H1 (cell line): Measurements from ENCODE around the gene SPATA13. TPM values are rescaled to one million over a fixed set of nuclear protein-coding genes. Genes with fewer than 3 reads are reported as not detected.

Experiments
- CTCF ChIA-PET: fragments of 300-600 bp; sonication (Branson Sonifier 250); formaldehyde crosslinking; loops from one replicate; lab custom pipeline; 2021; ENCODE audit not compliant: partially characterized antibody; lab: Charles Lee
- POLR2A ChIA-PET: fragments of 300-600 bp; sonication (Branson Sonifier 250); formaldehyde crosslinking; loops from one replicate; lab custom pipeline; 2021; ENCODE audit warnings: inconsistent platforms; ENCODE audit not compliant: partially characterized antibody; lab: Charles Lee
- DNase-seq, 2 experiments: peaks; one replicate each; pipeline versions ENCODE4 v3.0.0 to v3.0.0-alpha.2; 2010 to 2022; ENCODE audit warnings: low spot score in 2 of 2, low read depth in 1 of 2, mixed read lengths in 1 of 2
- FAIRE-seq: peaks from 2 replicates; lab custom pipeline; 2011; peaks lifted over from hg19 to GRCh38; lab: Jason Lieb, UNC
- H2AFZ ChIP-seq: 2 replicates; pipeline ENCODE4 v1.8.1; 2012; ENCODE audit warnings: low read length, inconsistent platforms
- H2AK5ac ChIP-seq: 2 replicates; pipeline ENCODE4 v1.6.1; 2013; ENCODE audit warnings: low read depth, low read length
- H2BK120ac ChIP-seq: replicated peaks from 2 replicates; pipeline ENCODE3; 2013; ENCODE audit warnings: low read depth, low read length, inconsistent platforms
- H2BK12ac ChIP-seq: 2 replicates; pipeline ENCODE4 v1.6.1; 2013; ENCODE audit warnings: low read depth, low read length
- H2BK15ac ChIP-seq: 2 replicates; pipeline ENCODE4 v1.6.1; 2013; ENCODE audit warnings: low read length
- H2BK20ac ChIP-seq: 2 replicates; pipeline ENCODE4 v1.6.1; 2013; ENCODE audit warnings: low read length
- H2BK5ac ChIP-seq: 2 replicates; pipeline ENCODE4 v1.6.1; 2013; ENCODE audit warnings: low read depth, low read length
- H3K14ac ChIP-seq: 2 replicates; pipeline ENCODE4 v1.6.1; 2013; ENCODE audit warnings: inconsistent platforms; ENCODE audit not compliant: insufficient read length
- H3K18ac ChIP-seq: 2 replicates; pipeline ENCODE4 v1.6.1; 2013; ENCODE audit warnings: low read length; ENCODE audit errors: extremely low read depth
- H3K23ac ChIP-seq: 2 replicates; pipeline ENCODE4 v1.6.1; 2013; ENCODE audit warnings: inconsistent platforms; ENCODE audit not compliant: insufficient read length
- H3K23me2 ChIP-seq: 2 replicates; pipeline ENCODE4 v1.6.1; 2013; ENCODE audit warnings: low read depth, low read length
- H3K27ac ChIP-seq: 2 replicates; pipeline ENCODE4 v1.6.1; 2011; ENCODE audit warnings: low read depth, low read length, inconsistent platforms
- H3K27me3 ChIP-seq, 4 experiments: replicated peaks in 1 of 4; 1 replicate in 1 of 4; 2 replicates in 3 of 4; pipeline versions ENCODE4 v1.6.1 to v1.8.1; 2011 to 2013; ENCODE audit warnings: low read length in 3 of 4, mild to moderate bottlenecking in 3 of 4, inconsistent platforms in 2 of 4, mixed read lengths in 2 of 4, moderate library complexity in 1 of 4; ENCODE audit not compliant: control insufficient read depth in 3 of 4, insufficient read depth in 3 of 4; ENCODE audit errors: extremely low read depth in 1 of 4
- H3K36me3 ChIP-seq, 4 experiments: 2 replicates each; pipeline versions ENCODE4 v1.6.1 to v1.8.1; 2011 to 2013; ENCODE audit warnings: mild to moderate bottlenecking in 4 of 4, low read length in 3 of 4, moderate library complexity in 2 of 4, control low read depth in 1 of 4, inconsistent platforms in 1 of 4; ENCODE audit not compliant: insufficient read depth in 4 of 4, control insufficient read depth in 2 of 4
- H3K4ac ChIP-seq: replicated peaks from 2 replicates; pipeline ENCODE3; 2013; ENCODE audit warnings: low read length, low read depth, mixed read lengths, inconsistent platforms; ENCODE audit not compliant: insufficient read length
- H3K4me1 ChIP-seq, 4 experiments: replicated peaks in 1 of 4; 1 replicate in 1 of 4; 2 replicates in 3 of 4; pipeline versions ENCODE4 v1.6.1 to v1.8.1; 2011 to 2013; ENCODE audit warnings: low read length in 3 of 4, inconsistent platforms in 2 of 4, mixed read lengths in 1 of 4; ENCODE audit not compliant: insufficient read depth in 4 of 4, control insufficient read depth in 3 of 4
- H3K4me2 ChIP-seq, 2 experiments: 2 replicates each; pipeline versions ENCODE4 v1.6.1 to v1.8.1; 2011 to 2013; ENCODE audit warnings: low read depth in 2 of 2, low read length in 2 of 2, control low read depth in 1 of 2, inconsistent platforms in 1 of 2, mild to moderate bottlenecking in 1 of 2; ENCODE audit not compliant: insufficient read depth in 1 of 2
- H3K4me3 ChIP-seq, 4 experiments: fragments of 200-600, 300-600 bp in 1 of 4; sonication (generic), shearing (Covaris generic), sonication (Bioruptor Twin) in 1 of 4; 2 replicates each; pipeline versions ENCODE4 v1.5.1 to v1.8.1; 2011 to 2016; ENCODE audit warnings: low read length in 4 of 4, low read depth in 3 of 4, control low read depth in 2 of 4, inconsistent platforms in 2 of 4, mild to moderate bottlenecking in 2 of 4, mixed read lengths in 1 of 4, moderate library complexity in 1 of 4; ENCODE audit not compliant: insufficient read depth in 2 of 4; ENCODE audit errors: extremely low read depth in 1 of 4
- H3K56ac ChIP-seq: replicated peaks from 2 replicates; pipeline ENCODE3; 2013; ENCODE audit warnings: low read depth, mild to moderate bottlenecking, mixed read lengths, low read length, inconsistent platforms; ENCODE audit not compliant: insufficient read length
- H3K79me1 ChIP-seq: 2 replicates; pipeline ENCODE4 v1.6.1; 2013; ENCODE audit warnings: low read depth, low read length, control low read depth
- H3K79me2 ChIP-seq, 2 experiments: 2 replicates each; pipeline versions ENCODE4 v1.6.1 to v1.8.1; 2012 to 2013; ENCODE audit warnings: low read length in 2 of 2, mild to moderate bottlenecking in 2 of 2, inconsistent platforms in 1 of 2; ENCODE audit not compliant: insufficient read depth in 2 of 2, control insufficient read depth in 1 of 2
- H3K9ac ChIP-seq, 4 experiments: replicated peaks in 1 of 4; 1 replicate in 1 of 4; 2 replicates in 3 of 4; pipeline versions ENCODE4 v1.6.1 to v1.8.1; 2011 to 2013; ENCODE audit warnings: low read depth in 3 of 4, low read length in 3 of 4, control low read depth in 2 of 4, mild to moderate bottlenecking in 2 of 4, moderate library complexity in 2 of 4, inconsistent platforms in 1 of 4; ENCODE audit errors: extremely low read depth in 1 of 4
- H3K9me3 ChIP-seq, 2 experiments: 2 replicates each; pipeline versions ENCODE4 v1.6.1 to v1.8.1; 2012 to 2013; ENCODE audit warnings: mild to moderate bottlenecking in 2 of 2, moderate library complexity in 2 of 2, control low read depth in 1 of 2, inconsistent platforms in 1 of 2, low read depth in 1 of 2, low read length in 1 of 2, mixed read lengths in 1 of 2; ENCODE audit not compliant: insufficient read depth in 2 of 2
- H4K20me1 ChIP-seq, 2 experiments: replicated peaks in 1 of 2; 2 replicates each; pipeline versions ENCODE3 to v1.8.1; 2011 to 2013; ENCODE audit warnings: inconsistent platforms in 2 of 2, low read length in 2 of 2, mild to moderate bottlenecking in 1 of 2; ENCODE audit not compliant: insufficient read depth in 2 of 2, control insufficient read depth in 1 of 2
- H4K5ac ChIP-seq: 2 replicates; pipeline ENCODE4 v1.6.1; 2013; ENCODE audit warnings: low read length, low read depth, mixed read lengths, inconsistent platforms; ENCODE audit not compliant: insufficient read length
- H4K8ac ChIP-seq: 2 replicates; pipeline ENCODE4 v1.8.0; 2013; ENCODE audit warnings: mild to moderate bottlenecking, moderate library complexity, low read length, inconsistent platforms; ENCODE audit not compliant: insufficient read depth; ENCODE audit errors: extremely low read depth
- H4K91ac ChIP-seq: replicated peaks from 2 replicates; pipeline ENCODE3; 2013; ENCODE audit warnings: low read length, mixed read lengths, inconsistent platforms; ENCODE audit not compliant: insufficient read length
- CBX8 ChIP-seq: fragments of 300-800, 300-1000 bp; sonication (generic); IDR thresholded peaks from 2 replicates; pipeline ENCODE4 v1.7.1; 2016; ENCODE audit warnings: low read depth, low read length, borderline replicate concordance
- CEBPB ChIP-seq: IDR thresholded peaks from 2 replicates; pipeline ENCODE4 v1.6.1; 2012; ENCODE audit warnings: low read depth, low read length
- FOSL1 ChIP-seq: IDR thresholded peaks from 2 replicates; pipeline ENCODE4 v1.6.1; 2011; ENCODE audit warnings: mild to moderate bottlenecking, low read depth, low read length, moderate library complexity; ENCODE audit not compliant: insufficient read depth
- POLR2A ChIP-seq, 2 experiments: IDR thresholded peaks; 1 replicate in 1 of 2; 2 replicates in 1 of 2; pipeline ENCODE4 v1.6.1; 2011; ENCODE audit warnings: low read depth in 2 of 2, low read length in 2 of 2, mild to moderate bottlenecking in 2 of 2; ENCODE audit errors: control extremely low read depth in 1 of 2
- WGBS, 2 experiments: shearing (Covaris generic) in 1 of 2; methylation state at CpG; one replicate each; pipeline versions ENCODE4 v1.1.6 to v1.1.7; 2013 to 2015; ENCODE audit warnings: low lambda C conversion rate in 2 of 2, mixed read lengths in 2 of 2, inconsistent platforms in 1 of 2, low coverage in 1 of 2, missing lambda C conversion rate in 1 of 2; ENCODE audit not compliant: insufficient replicate concordance in 2 of 2, insufficient coverage in 1 of 2, insufficient read length in 1 of 2; ENCODE audit errors: extremely low coverage in 1 of 2, missing lambda C conversion rate in 1 of 2; 5-methylcytosine and 5-hydroxymethylcytosine counted together
- polyA plus RNA-seq, 7 experiments: library from polyadenylated mRNA; depleted of rRNA in 3 of 7; stranded (reverse) in 5 of 7; unstranded in 2 of 7; fragments of >200 nt in 5 of 7; fragments of 200-250 nt in 2 of 7; gene quantifications; 1 replicate in 5 of 7; 2 replicates in 1 of 7; 4 replicates in 1 of 7; pipeline versions ENCODE4 v1.2.1 to v1.2.3, GENCODE V29; 2011 to 2013; ENCODE audit warnings: missing spikeins in 2 of 7, mixed read lengths in 2 of 7
- total RNA-seq: library from RNA; stranded (reverse); fragmentation: NEBNext Ultra II Directional; extraction: Animal tissue kit (Norgen Biotek cat#: 25700); gene quantifications from 2 replicates; pipeline ENCODE4 v1.2.1, GENCODE V29; 2021

The SPATA13 gene
- total and polyA plus RNA-seq, 2 of the 8 experiments (the other 6 are each of a cell fraction or from before 2014, with no cell fraction given): 12.6 to 30.9 TPM

DNA sequence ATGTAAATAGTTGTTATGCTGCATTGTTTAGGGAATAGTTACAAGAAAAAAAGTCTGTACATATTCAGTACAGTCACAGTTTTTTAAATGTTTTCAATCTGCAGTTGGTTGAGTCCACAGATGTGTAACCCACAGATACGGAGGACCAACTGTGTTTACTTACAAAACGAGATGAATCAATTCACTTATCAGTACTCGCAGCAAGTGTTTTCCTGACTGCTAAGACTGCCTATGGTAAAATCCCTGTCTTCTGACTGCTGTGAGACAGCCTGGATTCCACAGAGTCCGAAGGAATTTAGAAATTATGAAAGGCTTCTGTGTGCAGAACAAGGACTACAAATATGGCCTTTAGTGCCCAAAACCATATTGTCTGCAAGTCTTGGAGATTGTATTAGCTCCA is 103.1 kb downstream of the SPATA13 start:
- H3K14ac ChIP-seq: no peak overlapping the region
- no peak for TF ChIP-seq CBX8
- no peak for TF ChIP-seq POLR2A (IDR thresholded peaks at IDR 0.05; ENCODE audit: control extremely low read depth in 1 of 2, low read depth in 2 of 2, low read length in 2 of 2)
- TF ChIP-seq CEBPB: no peak
- TF ChIP-seq FOSL1: no peak
- TF ChIP-seq, all 59 proteins: peak for 0
- H3K18ac ChIP-seq: no peak overlapping the region
- no peak overlapping the region for H2AK5ac ChIP-seq
- no peak overlapping the region for H2BK12ac ChIP-seq
- H3K27me3 ChIP-seq: no peaks in the 10 kb centered on the region
- no peak overlapping the region for H2BK15ac ChIP-seq
- no peak for DNase-seq
- no peak overlapping the region for H3K4ac ChIP-seq
- H3K79me1 ChIP-seq: no peaks in the 10 kb centered on the region
- H3K9me3 ChIP-seq: no peaks in the 10 kb centered on the region
- H4K8ac ChIP-seq: no peak overlapping the region
- POLR2A ChIA-PET: no interaction called here
- CTCF ChIA-PET: no interaction called here
- H2BK5ac ChIP-seq: no peak overlapping the region
- H3K9ac ChIP-seq: no peak overlapping the region
- H3K23me2 ChIP-seq: no peaks in the 10 kb centered on the region
- H3K56ac ChIP-seq: no peak overlapping the region
- H4K20me1 ChIP-seq: peaks cover 0 to 1% of the 10 kb centered on the region in 2 experiments
- no peak overlapping the region for H4K5ac ChIP-seq
- WGBS, 2 experiments: 93% methylated on average over 4 of the region's 4 CpGs; no CpG with 5 or more reads in 1 of the 2 experiments
- H2AFZ ChIP-seq: no peak overlapping the region
- H2BK20ac ChIP-seq: no peak overlapping the region
- no peak overlapping the region for H2BK120ac ChIP-seq
- no peaks in the 10 kb centered on the region for H3K79me2 ChIP-seq
- H3K4me1 ChIP-seq: no peaks in the 10 kb centered on the region
- FAIRE-seq: no peak
- no peak overlapping the region for H3K4me3 ChIP-seq
- H3K27ac ChIP-seq: no peak overlapping the region
- no peak overlapping the region for H4K91ac ChIP-seq
- H3K4me2 ChIP-seq: no peak overlapping the region
- no peak overlapping the region for H3K23ac ChIP-seq
- no peaks in the 10 kb centered on the region; a peak in 1 of 8 replicates for H3K36me3 ChIP-seq
